T-helper 1 cell treated with Interleukin-12 subunit alpha and Interleukin-12 subunit beta and Interleukin-4 antibody, amounts not matched to agents 30 ng/mL and 1 ng/mL, for 36 hours (primary cell): Measurements from ENCODE around the gene IDH3B. TPM values are rescaled to one million over a fixed set of nuclear protein-coding genes. Genes with fewer than 3 reads are reported as not detected.

ENCODE experiments used
- intact Hi-C: fragments of 100-400 bp; cut with micrococcal nuclease; formaldehyde crosslinking; loops from one replicate; pipeline ENCODE4 v1.15.1; 2024
- total RNA-seq: library from RNA; stranded (reverse); gene quantifications from 2 replicates; pipeline ENCODE4 v1.2.3, GENCODE V29; 2022

IDH3B gene
- total RNA-seq, 1 donor from 2014 or later: 109 TPM

GRCh38 chr20:2658414-2659354 lies 5.3 kb downstream of the IDH3B start:
- intact Hi-C loops: no loop called here

GRCh38 chr20:2657674-2658073 lies 6.3 kb downstream of the IDH3B start:
- intact Hi-C loops: no loop called here

DNA sequence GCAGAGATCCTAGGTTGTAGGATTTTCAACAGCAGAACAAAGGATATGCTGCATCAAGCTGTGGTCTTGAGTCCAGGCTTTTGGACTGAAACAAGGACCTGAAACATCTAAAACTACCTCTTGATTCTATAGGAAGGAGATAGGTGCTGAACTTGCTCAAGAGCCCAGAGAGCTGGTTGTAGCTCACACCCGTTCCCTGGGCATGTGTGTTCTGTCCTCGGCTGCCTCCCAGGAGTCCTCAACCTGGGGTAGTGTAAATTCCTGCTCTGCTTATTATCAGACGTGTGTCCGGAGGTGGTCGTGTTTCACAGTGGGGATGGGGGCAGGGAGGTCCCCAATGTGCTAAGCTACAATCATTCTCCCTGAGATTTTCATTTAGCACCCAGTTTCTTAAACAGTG lies 6.8 kb downstream of the IDH3B start:
- intact Hi-C loops: no loop called here

- intact Hi-C loops: no loop called here
These were observed 7.4 kb downstream of the IDH3B start for GRCh38 chr20:2656471-2657117.

DNA sequence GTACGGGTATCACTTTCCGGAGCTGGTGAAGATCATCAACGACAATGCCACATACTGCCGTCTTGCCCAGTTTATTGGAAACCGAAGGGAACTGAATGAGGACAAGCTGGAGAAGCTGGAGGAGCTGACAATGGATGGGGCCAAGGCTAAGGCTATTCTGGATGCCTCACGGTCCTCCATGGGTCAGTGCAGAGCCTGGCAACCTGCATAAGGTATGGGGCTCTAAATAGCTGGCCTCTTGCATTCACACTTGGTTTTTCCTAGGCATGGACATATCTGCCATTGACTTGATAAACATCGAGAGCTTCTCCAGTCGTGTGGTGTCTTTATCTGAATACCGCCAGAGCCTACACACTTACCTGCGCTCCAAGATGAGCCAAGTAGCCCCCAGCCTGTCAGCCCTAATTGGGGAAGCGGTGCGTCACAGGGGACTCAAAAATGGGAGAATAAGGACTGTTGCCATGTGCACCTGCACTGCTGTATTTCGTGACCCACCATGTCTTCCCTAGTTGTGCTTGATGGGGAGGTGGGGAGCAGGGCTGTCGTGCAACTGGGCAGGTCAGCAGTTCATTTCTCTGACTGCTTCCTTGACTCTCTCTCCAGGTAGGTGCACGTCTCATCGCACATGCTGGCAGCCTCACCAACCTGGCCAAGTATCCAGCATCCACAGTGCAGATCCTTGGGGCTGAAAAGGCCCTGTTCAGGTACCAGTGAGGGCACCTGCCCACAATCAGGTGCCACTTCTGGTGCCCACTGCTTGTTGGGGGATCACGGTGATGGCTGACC lies 8.5 kb downstream of the IDH3B start:
- intact Hi-C loops: no loop called here

- intact Hi-C loops: loop anchor here (5.0 kb wide), 1 partner anchor 752 kb away; the partner anchor contains the start of gene DNAAF9
These were observed 9.2 kb downstream of the IDH3B start for GRCh38 chr20:2654831-2655230.

DNA sequence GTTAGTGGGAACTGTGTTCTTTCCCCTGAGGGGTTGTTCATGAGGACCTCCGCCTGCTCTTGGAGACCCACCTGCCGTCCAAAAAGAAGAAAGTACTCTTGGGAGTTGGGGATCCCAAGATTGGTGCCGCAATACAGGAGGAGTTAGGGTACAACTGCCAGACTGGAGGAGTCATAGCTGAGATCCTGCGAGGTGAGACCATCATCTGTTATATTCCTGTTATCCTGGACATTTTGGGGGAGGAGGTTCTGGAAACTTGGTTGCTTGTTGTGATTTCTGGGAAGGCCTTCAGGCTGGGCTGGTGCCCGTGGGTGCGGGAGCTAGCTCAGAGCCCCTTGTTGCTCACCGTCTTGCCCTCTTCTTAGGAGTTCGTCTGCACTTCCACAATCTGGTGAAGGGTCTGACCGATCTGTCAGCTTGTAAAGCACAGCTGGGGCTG lies 9.6 kb downstream of the IDH3B start:
- intact Hi-C loops: loop anchor here (5.0 kb wide), 1 partner anchor 753 kb away; the partner anchor contains the start of gene DNAAF9

DNA sequence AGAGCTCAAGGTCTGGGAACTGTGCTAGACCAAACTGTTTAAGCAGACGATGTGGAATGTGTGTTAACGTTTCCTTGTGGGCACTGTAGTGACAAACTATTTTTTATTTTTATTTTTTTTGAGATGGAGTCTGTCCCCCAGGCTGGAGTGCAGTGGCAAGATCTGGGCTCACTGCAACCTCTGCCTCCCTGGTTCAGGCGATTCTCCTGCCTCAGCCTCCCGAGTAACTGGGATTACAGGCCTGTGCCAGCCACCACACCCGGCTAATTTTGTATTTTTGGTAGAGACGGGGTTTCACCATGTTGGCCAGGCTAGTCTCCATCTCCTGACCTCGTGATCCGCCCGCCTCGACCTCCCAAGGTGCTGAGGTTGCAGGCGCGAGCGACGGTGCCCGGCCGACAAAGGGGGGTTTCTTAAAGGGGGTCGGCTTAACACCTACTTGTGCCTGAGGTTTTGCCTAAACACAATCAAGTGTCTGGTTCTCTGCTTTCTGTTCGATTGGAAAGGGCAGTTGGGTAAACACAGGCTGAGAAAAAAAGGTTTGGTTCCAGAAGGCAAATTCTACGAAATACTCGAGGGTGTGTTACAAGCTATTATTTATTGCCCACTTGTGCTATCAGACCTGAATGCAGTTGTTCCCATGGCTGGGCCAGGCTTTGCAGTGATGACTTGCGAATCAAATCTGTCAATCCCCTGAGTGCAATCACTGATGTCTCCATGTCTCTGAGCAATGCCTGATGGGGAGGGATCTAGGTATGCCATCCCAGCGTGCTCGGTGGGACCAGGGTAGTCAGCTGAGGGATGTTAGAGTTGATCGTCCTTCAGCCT lies 10.2 kb downstream of the IDH3B start:
- intact Hi-C loops: loop anchor here (1.0 to 5.0 kb wide), 4 partner anchors 129 to 1187 kb away; partner anchors contain the start of genes DNAAF9, NSFL1C, PCED1A and VPS16

DNA sequence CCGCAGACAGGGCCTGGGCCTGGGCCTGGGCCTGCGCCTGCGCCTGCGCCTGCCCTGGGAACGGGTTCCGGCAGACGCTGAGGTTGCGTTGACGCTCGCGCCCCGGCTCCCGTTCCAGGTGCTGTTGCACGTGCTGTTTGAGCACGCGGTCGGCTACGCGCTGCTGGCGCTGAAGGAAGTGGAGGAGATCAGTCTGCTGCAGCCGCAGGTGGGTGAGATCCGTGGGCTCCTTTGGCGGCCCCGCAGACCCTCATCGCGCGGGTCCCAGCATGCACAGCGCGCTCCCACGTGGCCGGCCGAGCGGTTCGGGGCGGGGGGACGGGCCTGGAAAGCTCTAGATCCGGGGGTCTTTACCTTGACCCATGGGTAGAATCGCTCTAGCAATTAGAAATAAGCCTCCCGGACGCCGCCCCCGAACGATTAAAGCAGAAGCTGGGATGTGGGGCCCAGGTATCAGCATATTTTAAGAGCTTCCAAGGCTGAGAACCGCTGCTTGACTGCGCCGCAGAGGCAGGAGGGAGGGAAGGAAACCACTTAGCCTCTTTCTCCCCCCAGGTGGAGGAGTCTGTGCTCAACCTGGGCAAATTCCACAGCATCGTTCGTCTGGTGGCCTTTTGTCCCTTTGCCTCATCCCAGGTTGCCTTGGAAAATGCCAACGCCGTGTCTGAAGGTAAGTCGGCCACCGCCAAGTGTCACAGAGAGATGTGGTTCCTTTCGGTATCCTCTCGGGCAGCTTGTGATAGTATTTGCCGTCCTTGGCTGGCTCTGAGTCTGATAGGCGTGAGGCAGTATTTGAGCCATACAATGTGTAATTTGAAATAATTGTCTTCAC lies 11.1 kb downstream of the IDH3B start:
- intact Hi-C loops: loop anchor here (1.0 to 5.0 kb wide), 10 partner anchors 11 to 1186 kb away; partner anchors contain the start of genes DNAAF9, IDH3B, LZTS3 and NSFL1C

- intact Hi-C loops: loop anchor here (1.0 to 5.0 kb wide), 10 partner anchors 12 to 1185 kb away; partner anchors contain the start of genes DNAAF9, IDH3B, LZTS3 and NSFL1C
These were observed 12.0 kb downstream of the IDH3B start, which contains the start of gene NOP56 for GRCh38 chr20:2651772-2652723. Gene NOP56, plus strand, starts transcription at chr20:2652632. Its CDS starts 29 bp downstream, at chr20:2652661.

DNA sequence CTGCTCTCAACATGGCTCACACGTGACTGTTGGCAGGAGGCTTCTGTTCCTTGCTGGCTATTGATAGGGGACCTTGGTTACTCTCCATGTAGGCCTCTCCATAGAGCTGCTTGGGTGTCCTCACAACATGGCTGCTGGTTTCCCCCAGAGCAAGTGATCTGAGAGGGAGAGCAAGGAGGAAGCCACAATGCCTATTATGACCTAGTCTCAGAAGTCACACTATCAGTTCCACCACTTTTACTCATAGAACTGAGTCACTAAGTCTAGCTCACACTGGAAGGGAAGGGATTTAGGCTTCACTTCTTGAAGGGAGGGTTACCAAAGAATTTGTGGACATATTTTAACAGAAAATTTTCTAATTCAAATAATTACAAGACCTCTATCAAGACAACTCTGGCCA lies 20.3 kb downstream of the IDH3B start:
- intact Hi-C loops: no loop called here

GRCh38 chr20:2640899-2641298 lies 23.1 kb downstream of the IDH3B start:
- intact Hi-C loops: no loop called here

DNA sequence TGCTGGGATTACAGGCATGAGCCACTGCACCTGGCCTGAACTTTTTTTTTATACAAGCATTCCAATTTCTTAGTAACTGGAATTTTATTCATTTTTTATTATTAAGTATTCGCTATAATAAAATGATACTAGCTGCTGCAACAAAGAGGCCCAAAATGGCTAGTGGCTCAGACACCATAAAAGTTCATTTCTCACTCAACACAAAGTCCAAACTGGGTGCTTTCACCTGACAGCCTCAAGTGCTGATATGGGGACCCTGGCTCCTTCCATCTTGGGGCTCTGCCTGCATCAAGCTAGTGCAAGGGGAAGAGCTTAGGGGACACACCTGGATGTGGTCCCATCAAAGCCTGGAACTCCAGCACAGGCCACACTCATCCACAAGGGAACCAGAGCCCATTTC lies 23.8 kb downstream of the IDH3B start:
- intact Hi-C loops: no loop called here

- intact Hi-C loops: no loop called here
These were observed 26.8 kb downstream of the IDH3B start for GRCh38 chr20:2637246-2637645.

GRCh38 chr20:2633381-2633780 lies 30.6 kb downstream of the IDH3B start:
- intact Hi-C loops: no loop called here

GRCh38 chr20:2631228-2631627 lies 32.8 kb downstream of the IDH3B start:
- intact Hi-C loops: no loop called here

- intact Hi-C loops: no loop called here
These were observed 37.0 kb downstream of the IDH3B start for GRCh38 chr20:2626853-2627541.

- intact Hi-C loops: no loop called here
These were observed 39.0 kb downstream of the IDH3B start for GRCh38 chr20:2625062-2625461.
